ENCODE results near the gene LYZL6.

DNA sequence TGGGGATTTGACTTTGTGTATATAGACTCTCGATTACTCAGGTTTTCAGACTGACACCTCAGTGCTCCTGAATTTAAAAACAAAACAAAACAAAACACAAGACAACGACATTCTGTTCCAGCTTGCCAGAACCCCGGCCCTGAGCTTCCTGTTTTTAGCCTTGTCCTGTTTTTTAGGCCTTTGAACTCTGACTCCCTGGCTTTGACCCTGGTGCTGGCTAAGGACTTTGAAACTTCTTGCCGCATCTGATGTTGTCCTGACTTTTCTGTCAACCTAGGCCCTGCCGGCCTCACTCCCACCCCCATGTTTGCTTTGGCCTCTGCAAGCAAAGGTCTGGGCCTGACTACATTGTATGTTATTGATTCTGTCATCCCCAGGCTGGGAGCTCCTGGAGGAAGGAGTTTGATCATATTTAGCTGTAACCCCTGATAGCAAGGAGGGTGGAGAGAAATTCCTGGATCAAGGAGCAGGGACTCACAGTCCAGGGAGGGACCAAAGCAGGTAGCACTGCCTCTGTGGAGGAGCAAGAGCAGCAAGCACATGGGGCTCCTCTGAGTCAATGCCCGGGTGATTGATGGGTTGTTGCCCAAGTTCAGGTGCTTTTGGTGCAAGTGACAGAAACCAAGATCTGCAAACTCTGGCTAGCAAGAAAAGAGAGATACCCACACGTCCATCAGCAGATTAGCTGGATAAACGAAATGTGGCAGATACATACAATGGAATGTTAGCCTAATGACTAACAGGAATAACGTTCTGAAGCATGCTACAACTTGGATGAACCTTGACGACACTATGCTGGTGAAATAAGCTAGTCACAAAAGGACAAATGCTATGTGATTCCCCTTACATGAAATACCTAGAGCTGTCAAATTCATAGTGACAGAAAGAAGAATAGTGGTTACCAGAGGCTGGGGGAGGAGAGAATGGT is 30.1 kb upstream of the LYZL6 start:
- TF ChIP-seq CTCF (IDR thresholded peaks at IDR 0.05) (no peak), POLR2A (IDR thresholded peaks at IDR 0.05) (no peak)

Data from tibial nerve (tissue), 3 donors.